ENCODE data around the gene CFAP61. TPM values are rescaled to one million over a fixed set of nuclear protein-coding genes. Genes with fewer than 3 reads are reported as not detected.

The CFAP61 gene
- polyA plus RNA-seq, 1 experiment: not detected

DNA sequence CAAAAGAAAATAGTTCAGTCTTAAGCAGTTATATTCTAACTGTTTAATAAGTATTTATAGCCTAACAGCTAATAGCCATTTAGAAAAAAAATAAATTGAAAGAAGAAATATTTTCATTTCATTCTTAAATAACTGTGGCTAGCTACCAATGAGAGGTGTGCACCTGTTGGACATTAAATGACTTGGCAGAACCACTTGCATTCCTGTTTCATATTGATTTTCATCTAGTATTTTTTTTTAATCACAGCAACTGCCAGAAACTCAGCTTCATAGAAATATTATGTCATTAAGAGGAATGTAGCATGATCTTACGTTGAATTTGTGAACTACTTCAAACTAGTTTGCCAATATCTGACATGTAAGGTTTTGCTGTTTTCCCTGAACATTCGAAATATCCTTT, 25.0 kb upstream of the CFAP61 start:
- no peak overlapping the region for H3K4me3 ChIP-seq (ENCODE audit: low read depth, low read length)
- ChIA-PET POLR2A (interaction anchor here (0.7 kb wide), 1 partner anchor 10 kb away, joined by 4 read pairs; no protein-coding TSS in a partner anchor), CTCF (interaction anchor here (1.3 to 1.8 kb wide), 3 partner anchors 10 to 246 kb away, joined by 3 to 5 read pairs (median 4); partner anchors contain the start of gene NAA20)
- TF ChIP-seq, protein P1, sequence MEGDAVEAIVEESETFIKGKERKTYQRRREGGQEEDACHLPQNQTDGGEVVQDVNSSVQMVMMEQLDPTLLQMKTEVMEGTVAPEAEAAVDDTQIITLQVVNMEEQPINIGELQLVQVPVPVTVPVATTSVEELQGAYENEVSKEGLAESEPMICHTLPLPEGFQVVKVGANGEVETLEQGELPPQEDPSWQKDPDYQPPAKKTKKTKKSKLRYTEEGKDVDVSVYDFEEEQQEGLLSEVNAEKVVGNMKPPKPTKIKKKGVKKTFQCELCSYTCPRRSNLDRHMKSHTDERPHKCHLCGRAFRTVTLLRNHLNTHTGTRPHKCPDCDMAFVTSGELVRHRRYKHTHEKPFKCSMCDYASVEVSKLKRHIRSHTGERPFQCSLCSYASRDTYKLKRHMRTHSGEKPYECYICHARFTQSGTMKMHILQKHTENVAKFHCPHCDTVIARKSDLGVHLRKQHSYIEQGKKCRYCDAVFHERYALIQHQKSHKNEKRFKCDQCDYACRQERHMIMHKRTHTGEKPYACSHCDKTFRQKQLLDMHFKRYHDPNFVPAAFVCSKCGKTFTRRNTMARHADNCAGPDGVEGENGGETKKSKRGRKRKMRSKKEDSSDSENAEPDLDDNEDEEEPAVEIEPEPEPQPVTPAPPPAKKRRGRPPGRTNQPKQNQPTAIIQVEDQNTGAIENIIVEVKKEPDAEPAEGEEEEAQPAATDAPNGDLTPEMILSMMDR (IDR thresholded peaks at IDR 0.05; ENCODE audit: low read depth, low read length): no peak
- no peaks in the 10 kb centered on the region for H3K27me3 ChIP-seq (ENCODE audit: control insufficient read depth, insufficient read depth, low read length)
- H3K9me3 ChIP-seq (ENCODE audit: control insufficient read depth, insufficient read depth, low read length): no peaks in the 10 kb centered on the region
- no peak for DNase-seq (ENCODE audit: low read depth, low spot score)
- H3K27ac ChIP-seq (ENCODE audit: low read depth, low read length): no peak overlapping the region

DNA sequence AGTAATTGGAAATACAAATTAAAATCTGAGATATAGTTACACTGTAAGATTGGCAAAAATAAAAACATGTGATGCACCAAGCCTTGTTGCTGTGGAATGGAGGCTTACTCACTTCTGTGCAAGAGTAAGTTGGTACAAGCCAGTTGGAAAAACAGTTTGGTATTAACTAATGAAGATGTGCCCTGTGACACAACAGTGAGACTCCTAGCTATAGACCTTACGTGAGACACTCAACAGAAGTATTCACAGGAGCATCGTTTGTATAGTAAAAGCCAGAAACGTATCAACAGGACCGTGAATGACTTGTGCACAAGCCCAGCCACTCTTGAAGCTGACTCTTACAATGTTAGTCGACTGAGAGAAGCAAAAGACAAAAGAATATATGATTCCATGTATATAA, 20.5 kb upstream of the CFAP61 start:
- ChIA-PET POLR2A (no interaction called here), CTCF (no interaction called here)
- TF ChIP-seq, protein P1 (IDR thresholded peaks at IDR 0.05; ENCODE audit: low read depth, low read length): no peak
- Histone ChIP-seq H3K9me3 (ENCODE audit: control insufficient read depth, insufficient read depth, low read length) (no peaks in the 10 kb centered on the region), H3K27me3 (ENCODE audit: control insufficient read depth, insufficient read depth, low read length) (no peaks in the 10 kb centered on the region), H3K27ac (ENCODE audit: low read depth, low read length) (no peak overlapping the region), H3K4me3 (ENCODE audit: low read depth, low read length) (no peak overlapping the region)
- no peak for DNase-seq (ENCODE audit: low read depth, low spot score)

DNA sequence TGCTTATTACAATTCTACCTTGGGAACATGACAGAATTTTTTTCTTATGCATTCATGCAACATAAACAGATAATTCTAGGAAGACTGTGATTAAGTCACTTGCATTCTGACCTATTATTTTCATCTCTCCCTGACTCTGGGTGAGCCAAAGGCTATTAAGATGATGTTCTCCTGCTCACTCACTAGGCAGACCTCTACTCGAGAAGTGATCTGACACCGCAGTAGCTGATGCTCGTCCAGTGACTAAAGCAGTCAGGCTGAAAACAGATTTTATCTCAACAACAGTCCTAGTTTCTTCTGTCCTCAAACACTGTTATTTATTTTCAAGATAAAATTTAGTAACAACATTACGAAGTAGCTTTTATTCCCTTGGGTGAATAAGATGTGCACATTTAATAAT, 17.8 kb upstream of the CFAP61 start:
- DNase-seq (ENCODE audit: low read depth, low spot score): no peak
- H3K27ac ChIP-seq (ENCODE audit: low read depth, low read length): no peak overlapping the region

DNA sequence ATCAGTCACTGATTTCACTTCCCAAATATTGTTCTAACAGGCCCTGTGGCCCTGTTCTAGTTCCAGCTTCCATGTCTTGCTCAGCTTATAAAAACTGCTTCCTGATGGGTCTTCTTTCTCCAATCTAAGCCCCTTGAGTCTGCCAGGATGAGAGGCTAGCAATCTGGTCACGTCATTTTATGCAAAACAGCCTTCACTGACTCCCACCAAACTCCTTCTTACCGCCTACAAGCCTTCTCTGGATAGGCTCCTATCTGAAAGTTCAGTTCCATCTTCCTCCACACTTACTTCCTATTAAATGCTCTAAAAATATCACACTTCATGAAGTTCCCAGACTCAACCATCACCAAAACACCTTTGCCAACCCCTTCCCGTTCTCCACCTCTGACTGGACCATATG, 15.6 kb upstream of the CFAP61 start:
- Histone ChIP-seq H3K27ac (ENCODE audit: low read depth, low read length) (no peak overlapping the region), H3K27me3 (ENCODE audit: control insufficient read depth, insufficient read depth, low read length) (no peaks in the 10 kb centered on the region), H3K4me3 (ENCODE audit: low read depth, low read length) (no peak overlapping the region), H3K9me3 (ENCODE audit: control insufficient read depth, insufficient read depth, low read length) (no peaks in the 10 kb centered on the region)
- TF ChIP-seq, protein P1 (IDR thresholded peaks at IDR 0.05; ENCODE audit: low read depth, low read length): no peak
- ChIA-PET CTCF (no interaction called here), POLR2A (interaction anchor here (0.6 kb wide), 1 partner anchor 9 kb away, joined by 4 read pairs; no protein-coding TSS in a partner anchor)
- DNase-seq (ENCODE audit: low read depth, low spot score): no peak

More for the DNA sequence above, 17.8 kb upstream of the CFAP61 start:
- no peaks in the 10 kb centered on the region for H3K9me3 ChIP-seq (ENCODE audit: control insufficient read depth, insufficient read depth, low read length)
- POLR2A ChIA-PET: no interaction called here
- CTCF ChIA-PET: interaction anchor here (1.1 kb wide), 2 partner anchors 15 to 249 kb away, joined by 3 read pairs; no protein-coding TSS in a partner anchor
- TF ChIP-seq, protein P1 (IDR thresholded peaks at IDR 0.05; ENCODE audit: low read depth, low read length): no peak
- H3K4me3 ChIP-seq (ENCODE audit: low read depth, low read length): no peak overlapping the region
- no peaks in the 10 kb centered on the region for H3K27me3 ChIP-seq (ENCODE audit: control insufficient read depth, insufficient read depth, low read length)

DNA sequence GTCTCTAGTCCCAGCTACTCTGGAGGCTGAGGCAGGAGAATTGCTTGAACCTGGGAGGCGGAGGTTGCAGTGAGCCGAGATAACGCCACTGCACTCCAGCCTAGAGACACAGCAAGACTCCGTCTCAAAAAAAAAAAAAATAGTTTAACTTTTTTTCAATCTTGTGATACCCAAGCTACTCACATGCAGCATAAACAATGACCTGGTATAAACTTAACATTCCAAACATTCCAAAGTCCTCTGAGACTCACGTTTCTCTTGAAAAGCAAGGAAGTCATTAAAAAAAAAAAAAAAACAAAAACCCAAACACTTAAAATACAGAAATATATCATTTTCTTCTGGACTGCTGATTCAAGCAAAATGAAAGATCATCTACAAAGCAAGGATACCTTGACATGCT, 14.4 kb upstream of the CFAP61 start:
- H3K9me3 ChIP-seq (ENCODE audit: control insufficient read depth, insufficient read depth, low read length): no peaks in the 10 kb centered on the region
- CTCF ChIA-PET: no interaction called here
- H3K4me3 ChIP-seq (ENCODE audit: low read depth, low read length): no peak overlapping the region
- H3K27me3 ChIP-seq (ENCODE audit: control insufficient read depth, insufficient read depth, low read length): no peaks in the 10 kb centered on the region
- H3K27ac ChIP-seq (ENCODE audit: low read depth, low read length): no peak overlapping the region
- peak; percentile 43 for DNase-seq (ENCODE audit: low read depth, low spot score)
- TF ChIP-seq, protein P1 (IDR thresholded peaks at IDR 0.05; ENCODE audit: low read depth, low read length): no peak
- POLR2A ChIA-PET: interaction anchor here (0.7 to 1.2 kb wide), 3 partner anchors 9 to 281 kb away, joined by 4 to 5 read pairs (median 4); partner anchors contain the start of genes CFAP61 and CRNKL1

Data from AG04450 (cell line).